Kidney (tissue), 14 donors: ENCODE measurements around the gene RASGRF1. TPM values are rescaled to one million over a fixed set of nuclear protein-coding genes. Genes with fewer than 3 reads are reported as not detected.

Source experiments
- DNase-seq, 5 donors: peaks; one replicate each; pipeline ENCODE4 v3.0.0-alpha.2; 2013 to 2020
- FAIRE-seq: peaks from 2 replicates; lab custom pipeline; 2012; peaks lifted over from hg19 to GRCh38; lab: Jason Lieb, UNC
- H3K27ac ChIP-seq, 2 donors: one replicate each; pipeline ENCODE4 v1.7.0; 2013; ENCODE audit warnings: low read depth in 2 of 2, low read length in 2 of 2, inconsistent platforms in 1 of 2
- H3K27me3 ChIP-seq: one replicate; pipeline ENCODE4 v1.7.1; 2013; ENCODE audit warnings: low read length, inconsistent platforms; ENCODE audit not compliant: control insufficient read depth, insufficient read depth
- H3K36me3 ChIP-seq, 3 donors: one replicate each; pipeline versions ENCODE4 v1.7.0 to v1.7.1; 2013; ENCODE audit warnings: low read length in 3 of 3, control low read depth in 1 of 3, inconsistent platforms in 1 of 3; ENCODE audit not compliant: insufficient read depth in 3 of 3, control insufficient read depth in 2 of 3
- H3K4me1 ChIP-seq, 3 donors: one replicate each; pipeline versions ENCODE4 v1.7.0 to v1.7.1; 2013; ENCODE audit warnings: low read length in 3 of 3, inconsistent platforms in 1 of 3, low read depth in 1 of 3; ENCODE audit not compliant: control insufficient read depth in 2 of 3, insufficient read depth in 2 of 3
- H3K4me3 ChIP-seq, 3 donors: one replicate each; pipeline versions ENCODE4 v1.7.0 to v1.8.1; 2013; ENCODE audit warnings: low read length in 3 of 3, control low read depth in 1 of 3, inconsistent platforms in 1 of 3
- H3K9ac ChIP-seq, 3 donors: one replicate each; pipeline versions ENCODE4 v1.7.0 to v1.7.1; 2013; ENCODE audit warnings: low read length in 3 of 3, control low read depth in 1 of 3, inconsistent platforms in 1 of 3
- H3K9me3 ChIP-seq, 3 donors: one replicate each; pipeline versions ENCODE4 v1.7.0 to v1.7.1; 2013; ENCODE audit warnings: low read length in 3 of 3, control low read depth in 1 of 3, inconsistent platforms in 1 of 3; ENCODE audit not compliant: control insufficient read depth in 2 of 3, insufficient read depth in 1 of 3
- intact Hi-C: fragments of 100-400 bp; cut with DNase I; formaldehyde crosslinking; loops from one replicate; pipeline ENCODE4 v1.11.1; 2022
- polyA plus RNA-seq: library from polyadenylated mRNA; stranded (reverse); fragments of 350-450 nt; fragmentation: Illumina TruSeq; extraction: RNeasy Lipid Tissue Mini Kit (QIAGEN cat#74804); gene quantifications from one replicate; pipeline ENCODE4 v1.2.3, GENCODE V29; 2014; ENCODE audit warnings: low read depth, low replicate concordance; ENCODE audit not compliant: insufficient read depth
- total RNA-seq: library from RNA; stranded (reverse); fragmentation: NEBNext Ultra II Directional; extraction: Animal tissue kit (Norgen Biotek cat#: 25700); gene quantifications from one replicate; pipeline ENCODE4 v1.2.1, GENCODE V29; 2021
- TF ChIP-seq, protein P1 (sequence below): IDR thresholded peaks from 3 replicates; pipeline ENCODE4 v1.5.1; 2012; ENCODE audit warnings: mild to moderate bottlenecking, moderate library complexity, borderline replicate concordance; ENCODE audit not compliant: insufficient read depth; ENCODE audit errors: extremely low read depth
- donor health status: control.
- donor health status: control.
- donor health status: control.
- donor health status: control.
- donor health status: control.
- donor health status: DM: yes; HTN: yes; CAD: no.
- donor health status: Normal renal cell carcinoma (clear cell type).

RASGRF1 gene
- total and polyA plus RNA-seq, 2 donors from 2014 or later = 0.98 to 4.2 TPM

DNA sequence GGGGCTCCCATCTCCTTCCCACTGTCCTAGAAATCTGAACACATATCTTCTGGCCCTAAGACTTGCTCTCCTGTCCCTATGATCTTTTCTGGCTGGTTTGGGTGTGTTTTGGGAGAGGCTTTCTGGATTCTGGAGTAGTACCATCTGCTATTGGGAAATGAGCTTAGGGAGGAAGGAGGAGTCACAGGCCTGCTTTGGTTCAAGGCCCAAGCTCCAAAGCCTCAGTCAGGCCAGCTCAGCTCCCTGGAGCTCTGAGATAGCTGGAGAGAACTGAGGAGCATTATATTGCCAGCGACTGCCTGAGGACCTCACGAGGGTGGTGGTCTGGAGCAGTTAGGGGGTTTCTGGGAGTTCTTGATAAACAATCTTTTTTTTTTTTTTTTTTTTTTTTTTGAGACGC, 18.7 kb downstream of the RASGRF1 start:
- H3K4me3 ChIP-seq = no peak overlapping the region
- H3K27me3 ChIP-seq = no peaks in the 10 kb centered on the region
- H3K36me3 ChIP-seq = no peaks in the 10 kb centered on the region
- peaks cover 0 to 11% (median 7%) of the 10 kb centered on the region in 3 donors for H3K4me1 ChIP-seq
- intact Hi-C loops = no loop called here
- no peaks in the 10 kb centered on the region for H3K9me3 ChIP-seq
- no peak overlapping the region for H3K9ac ChIP-seq
- no peak overlapping the region for H3K27ac ChIP-seq
- DNase-seq (peak in 1 of 5 donors; percentile 37), FAIRE-seq (no peak)
- TF ChIP-seq, protein P1, sequence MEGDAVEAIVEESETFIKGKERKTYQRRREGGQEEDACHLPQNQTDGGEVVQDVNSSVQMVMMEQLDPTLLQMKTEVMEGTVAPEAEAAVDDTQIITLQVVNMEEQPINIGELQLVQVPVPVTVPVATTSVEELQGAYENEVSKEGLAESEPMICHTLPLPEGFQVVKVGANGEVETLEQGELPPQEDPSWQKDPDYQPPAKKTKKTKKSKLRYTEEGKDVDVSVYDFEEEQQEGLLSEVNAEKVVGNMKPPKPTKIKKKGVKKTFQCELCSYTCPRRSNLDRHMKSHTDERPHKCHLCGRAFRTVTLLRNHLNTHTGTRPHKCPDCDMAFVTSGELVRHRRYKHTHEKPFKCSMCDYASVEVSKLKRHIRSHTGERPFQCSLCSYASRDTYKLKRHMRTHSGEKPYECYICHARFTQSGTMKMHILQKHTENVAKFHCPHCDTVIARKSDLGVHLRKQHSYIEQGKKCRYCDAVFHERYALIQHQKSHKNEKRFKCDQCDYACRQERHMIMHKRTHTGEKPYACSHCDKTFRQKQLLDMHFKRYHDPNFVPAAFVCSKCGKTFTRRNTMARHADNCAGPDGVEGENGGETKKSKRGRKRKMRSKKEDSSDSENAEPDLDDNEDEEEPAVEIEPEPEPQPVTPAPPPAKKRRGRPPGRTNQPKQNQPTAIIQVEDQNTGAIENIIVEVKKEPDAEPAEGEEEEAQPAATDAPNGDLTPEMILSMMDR = no peak

DNA sequence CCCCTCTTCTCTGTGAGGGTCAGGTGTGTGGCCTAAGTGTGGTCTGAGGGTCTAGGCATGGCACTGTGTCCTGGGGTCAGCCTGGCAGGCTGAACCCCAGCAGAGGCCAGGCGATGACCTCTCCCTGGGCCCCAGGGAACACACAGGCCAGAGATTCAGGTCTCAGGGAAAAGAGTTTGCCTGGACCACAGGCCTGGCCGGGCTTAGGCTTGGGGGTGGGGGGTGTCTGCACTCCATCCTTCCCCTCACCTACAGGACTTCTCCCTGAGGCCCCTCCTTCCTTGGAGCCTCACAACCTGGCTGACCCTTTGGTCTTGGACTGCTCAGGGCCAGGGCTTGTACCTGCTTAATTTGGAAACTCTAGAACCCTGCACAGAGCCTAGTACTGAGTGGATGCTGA, 21.8 kb downstream of the RASGRF1 start:
- H3K4me1 ChIP-seq = peaks cover 0 to 15% (median 11%) of the 10 kb centered on the region in 3 donors
- intact Hi-C loops = no loop called here
- TF ChIP-seq, protein P1 = no peak
- FAIRE-seq = no peak
- H3K9ac ChIP-seq = no peak overlapping the region
- H3K27ac ChIP-seq = no peak overlapping the region
- no peaks in the 10 kb centered on the region for H3K27me3 ChIP-seq
- H3K4me3 ChIP-seq = no peak overlapping the region
- H3K36me3 ChIP-seq = no peaks in the 10 kb centered on the region
- no peak for DNase-seq
- no peaks in the 10 kb centered on the region for H3K9me3 ChIP-seq

DNA sequence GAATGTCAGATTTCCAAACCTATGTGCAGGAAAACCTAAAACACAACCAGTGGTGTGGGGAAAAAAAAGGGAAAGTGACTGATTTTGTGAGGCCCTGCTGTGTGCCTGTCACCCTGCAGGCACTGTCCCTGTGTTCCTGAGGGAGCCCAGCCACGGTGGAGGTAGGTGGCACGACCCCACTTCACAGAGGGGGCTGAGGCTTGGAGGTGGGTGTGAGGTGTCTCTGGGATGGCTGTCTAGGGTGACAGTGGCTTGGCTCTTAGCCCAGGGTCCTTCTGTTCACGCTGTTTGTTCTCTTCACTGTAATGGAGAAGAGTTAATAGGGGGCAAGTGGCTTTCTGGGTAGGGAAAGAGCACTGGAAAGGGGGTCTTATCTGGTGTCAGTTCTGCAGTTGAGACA, 22.6 kb downstream of the RASGRF1 start:
- no peak overlapping the region for H3K9ac ChIP-seq
- H3K4me3 ChIP-seq = no peak overlapping the region
- no peak overlapping the region for H3K27ac ChIP-seq
- TF ChIP-seq, protein P1 = no peak
- DNase-seq (no peak), FAIRE-seq (no peak)
- no peaks in the 10 kb centered on the region for H3K27me3 ChIP-seq
- peaks cover 0 to 15% (median 11%) of the 10 kb centered on the region in 3 donors for H3K4me1 ChIP-seq
- intact Hi-C loops = no loop called here
- no peaks in the 10 kb centered on the region for H3K9me3 ChIP-seq
- H3K36me3 ChIP-seq = no peaks in the 10 kb centered on the region
